ENCODE measurements around the gene SPNS2.
"Not testable (repeated sequence)": the region's sequence is repeated elsewhere in the genome, so short reads cannot be mapped to it uniquely, and the experiment has no call there.

The SPNS2 gene

GRCh38 chr17:4576729-4577322 lies 78.1 kb downstream of the SPNS2 start:
- no peak for DNase-seq

- no peak for DNase-seq
These were observed 78.8 kb downstream of the SPNS2 start for GRCh38 chr17:4577386-4577993.

GRCh38 chr17:4578349-4578748 lies 79.7 kb downstream of the SPNS2 start:
- not testable (repeated sequence) for DNase-seq

GRCh38 chr17:4579678-4580077 lies 81.0 kb downstream of the SPNS2 start:
- DNase-seq: no peak

- DNase-seq: no peak
These were observed 81.6 kb downstream of the SPNS2 start for GRCh38 chr17:4580291-4580690.

GRCh38 chr17:4582101-4582501 lies 83.4 kb downstream of the SPNS2 start:
- DNase-seq: no peak

GRCh38 chr17:4582691-4583090 lies 84.0 kb downstream of the SPNS2 start:
- no peak for DNase-seq

- DNase-seq: no peak
These were observed 84.5 kb downstream of the SPNS2 start for GRCh38 chr17:4583206-4583605.

- DNase-seq: no peak
These were observed 85.1 kb downstream of the SPNS2 start for GRCh38 chr17:4583782-4584100.

- no peak for DNase-seq
These were observed 85.6 kb downstream of the SPNS2 start, which contains the start of gene SMTNL2 for GRCh38 chr17:4584101-4584916. SMTNL2 (plus strand) TSS chr17:4584529; CDS start chr17:4584606, 77 bp downstream.

GRCh38 chr17:4584917-4585637 lies 86.4 kb downstream of the SPNS2 start:
- DNase-seq: no peak

- no peak for DNase-seq
These were observed 86.9 kb downstream of the SPNS2 start for GRCh38 chr17:4585638-4585994.

GRCh38 chr17:4586043-4586442 lies 87.4 kb downstream of the SPNS2 start:
- no peak for DNase-seq

- no peak for DNase-seq
These were observed 88.5 kb downstream of the SPNS2 start for GRCh38 chr17:4587195-4587594.

- DNase-seq: no peak
These were observed 89.1 kb downstream of the SPNS2 start for GRCh38 chr17:4587803-4588202.

GRCh38 chr17:4588391-4588790 lies 89.7 kb downstream of the SPNS2 start:
- no peak for DNase-seq
